HG03521 (cell line): ENCODE results near the gene PKD1.
A peak's percentile ranks its signal among the peaks of the same experiment; 100 is the strongest.

Experiments
- ATAC-seq: cut with Tn5 transposase; IDR thresholded peaks from one replicate; pipeline ENCODE4 v1.9.1; 2021; ENCODE audit warnings: mild to moderate bottlenecking, moderate library complexity; ENCODE audit not compliant: unreplicated experiment

PKD1 gene

DNA sequence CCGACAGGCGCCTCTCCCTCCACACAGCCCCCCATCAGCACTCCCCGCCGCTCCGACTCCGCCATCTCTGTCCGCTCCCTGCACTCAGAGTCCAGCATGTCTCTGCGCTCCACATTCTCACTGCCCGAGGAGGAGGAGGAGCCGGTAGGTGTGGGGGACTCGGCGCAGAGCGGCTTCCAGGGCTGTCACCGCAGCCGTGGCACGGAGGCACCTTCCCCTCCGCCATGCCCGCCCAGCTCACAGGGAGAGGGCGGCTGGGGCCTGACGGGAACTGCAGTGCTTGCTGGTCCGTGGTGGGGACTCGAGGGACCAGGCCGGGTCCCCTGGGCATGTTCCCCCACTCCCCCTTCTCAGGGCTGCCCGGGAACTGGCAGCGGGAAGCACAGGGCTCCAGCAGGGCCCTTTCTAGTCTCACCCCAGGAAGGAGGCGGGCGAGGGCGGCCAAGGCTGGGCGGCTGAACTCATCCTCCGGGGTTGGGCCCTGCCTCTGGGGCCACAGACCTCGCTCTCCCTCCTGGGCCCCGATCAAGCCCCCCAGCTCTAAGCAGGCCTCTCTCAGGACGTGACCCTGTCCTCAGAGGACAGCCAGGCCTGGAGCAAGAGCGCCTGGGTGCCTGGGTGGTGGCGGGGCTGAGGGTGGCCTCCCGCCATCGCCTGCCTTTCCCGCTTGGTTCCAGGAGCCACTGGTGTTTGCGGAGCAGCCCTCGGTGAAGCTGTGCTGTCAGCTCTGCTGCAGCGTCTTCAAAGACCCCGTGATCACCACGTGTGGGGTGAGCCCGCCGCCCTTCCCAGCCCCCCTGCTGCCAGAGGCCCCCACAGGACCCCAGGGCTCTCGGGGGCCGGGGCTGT, 35.1 kb upstream of the PKD1 start:
- no peak for ATAC-seq

DNA sequence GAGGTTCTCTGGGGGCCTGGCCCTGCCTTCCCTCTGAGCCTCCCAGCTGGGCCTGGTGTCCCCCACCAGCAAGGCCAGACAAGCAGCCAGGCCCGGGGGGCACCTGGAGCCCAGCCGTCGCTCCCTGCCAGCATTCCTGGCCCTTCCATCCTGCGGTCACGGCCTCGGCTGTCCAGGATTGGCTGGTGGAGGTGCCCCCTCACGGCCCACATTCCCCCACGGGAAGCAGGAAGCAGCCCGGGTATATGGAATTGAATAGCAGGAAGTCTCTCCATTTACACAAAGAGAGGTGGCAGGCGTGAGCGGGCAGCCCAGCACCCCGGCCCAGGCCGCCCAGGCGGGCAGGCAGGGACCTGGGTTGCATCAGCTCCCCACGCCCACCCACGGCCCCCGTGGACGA, 34.4 kb upstream of the PKD1 start:
- ATAC-seq: no peak

DNA sequence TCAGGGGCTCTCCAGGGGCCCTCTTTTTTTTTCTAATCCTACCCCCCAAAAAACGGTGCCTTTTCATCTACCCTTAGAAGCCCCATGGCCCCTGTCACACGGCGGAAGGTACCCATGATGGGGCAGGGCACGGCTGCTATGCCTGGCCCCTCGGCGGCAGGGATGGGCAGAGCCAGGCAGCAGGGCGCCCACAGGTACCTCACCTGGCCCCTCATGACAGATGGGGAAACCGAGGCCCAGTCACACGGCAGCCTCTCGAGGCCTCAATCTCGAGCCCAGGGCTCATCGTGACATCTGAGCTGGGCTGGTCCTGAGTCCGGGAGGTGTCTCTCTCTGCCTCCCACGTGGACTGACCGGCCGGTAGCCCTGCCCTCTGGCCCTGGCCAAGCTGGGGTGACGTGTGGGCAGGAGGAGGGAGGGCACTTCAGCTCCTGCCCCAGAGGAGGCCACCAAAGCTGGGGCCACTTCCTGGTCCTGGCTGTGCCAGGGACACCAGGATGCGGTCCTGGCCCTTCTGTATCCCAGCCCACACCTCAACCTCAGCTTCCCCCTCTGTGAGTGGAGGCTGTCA, 31.5 kb upstream of the PKD1 start:
- ATAC-seq: no peak

DNA sequence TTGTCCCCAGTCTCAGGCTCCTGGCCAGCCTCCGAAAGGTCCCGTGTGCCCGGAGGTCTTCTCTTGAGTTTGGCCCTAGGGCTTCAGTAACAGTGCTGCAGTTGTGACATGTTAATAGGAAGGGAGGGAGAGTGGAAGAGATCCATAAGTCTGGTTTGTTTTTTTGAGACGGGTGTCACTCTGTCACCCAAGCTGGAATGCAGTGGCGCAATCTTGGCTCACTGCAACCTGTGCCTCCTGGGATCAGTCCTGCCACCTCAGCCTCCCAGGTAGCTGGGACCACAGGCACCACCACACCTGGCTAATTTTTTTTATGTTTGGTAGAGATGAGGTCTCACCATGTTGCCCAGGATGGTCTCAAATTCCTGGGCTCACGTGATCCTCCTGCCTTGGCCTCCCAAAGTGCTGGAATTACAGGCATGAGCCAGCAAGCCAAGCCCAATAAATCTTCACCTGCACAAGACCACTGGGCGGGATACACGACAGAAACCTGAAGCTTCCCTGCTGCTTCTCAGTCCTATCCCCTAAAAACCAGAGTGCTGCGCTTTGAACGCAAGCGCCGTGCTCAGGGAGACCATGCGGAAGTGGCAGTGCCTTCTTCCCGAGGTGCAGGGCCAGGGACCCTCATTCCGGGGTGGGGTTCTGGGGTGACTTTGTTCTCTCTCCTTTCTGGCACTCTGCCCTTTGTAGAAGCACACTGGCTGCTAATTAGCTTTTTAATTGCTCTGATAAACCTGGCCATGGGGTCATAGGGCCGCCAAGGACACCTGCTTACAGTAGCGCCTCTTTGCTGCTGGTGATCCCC, 30.8 kb upstream of the PKD1 start:
- ATAC-seq: no peak

DNA sequence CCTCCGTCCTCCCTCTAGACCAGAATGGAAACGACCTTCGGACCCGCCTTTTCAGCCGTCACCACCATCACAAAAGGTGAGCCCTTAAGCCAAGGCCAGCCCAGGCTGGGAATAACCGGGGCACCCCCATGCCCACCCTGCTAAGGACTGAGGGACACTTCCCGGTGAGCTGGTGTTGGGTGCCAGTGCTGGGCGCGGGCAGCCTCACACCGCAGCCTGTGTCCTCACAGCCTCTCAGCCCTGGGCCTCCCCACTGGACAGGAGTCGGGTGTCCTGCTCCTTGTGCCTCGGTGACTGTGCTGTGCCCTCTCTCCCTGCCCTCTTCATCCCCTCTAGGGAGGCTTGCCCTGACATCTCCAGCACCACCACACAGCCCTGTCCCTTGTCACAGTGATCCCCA, 30.2 kb upstream of the PKD1 start:
- no peak for ATAC-seq

DNA sequence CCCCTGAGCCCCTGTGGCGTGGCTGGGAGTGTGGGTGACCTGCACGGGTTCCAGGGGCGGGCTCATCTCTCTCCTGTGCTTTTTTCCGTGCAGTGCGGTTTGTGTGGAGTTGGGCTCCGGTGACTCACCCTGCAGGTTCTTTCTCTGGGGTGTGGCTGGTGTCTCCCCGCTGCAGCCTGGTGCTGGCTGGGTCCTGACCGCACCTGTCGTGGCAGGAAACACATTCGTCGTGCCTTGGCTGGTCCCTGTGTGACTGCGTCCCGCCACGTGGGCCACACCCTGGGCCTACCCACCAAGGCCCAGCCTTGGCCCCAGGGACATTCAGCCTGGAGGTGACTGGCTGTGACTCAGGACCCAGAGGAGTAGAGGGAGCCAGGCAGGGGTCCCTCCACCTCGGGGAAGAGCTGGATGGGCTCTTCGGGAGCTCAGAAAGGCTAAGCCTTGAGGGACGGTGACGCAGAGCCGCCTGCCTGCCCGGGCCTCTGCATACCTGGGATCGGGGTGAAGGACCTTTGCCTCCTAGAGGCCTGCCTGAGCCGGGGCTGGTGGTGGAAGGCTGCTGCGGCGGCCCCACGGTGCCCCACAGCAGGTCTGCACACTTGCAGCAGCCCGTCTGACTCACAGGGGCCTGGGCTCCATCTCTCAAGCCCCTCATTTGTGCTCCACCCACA, 27.6 kb upstream of the PKD1 start:
- no peak for ATAC-seq

DNA sequence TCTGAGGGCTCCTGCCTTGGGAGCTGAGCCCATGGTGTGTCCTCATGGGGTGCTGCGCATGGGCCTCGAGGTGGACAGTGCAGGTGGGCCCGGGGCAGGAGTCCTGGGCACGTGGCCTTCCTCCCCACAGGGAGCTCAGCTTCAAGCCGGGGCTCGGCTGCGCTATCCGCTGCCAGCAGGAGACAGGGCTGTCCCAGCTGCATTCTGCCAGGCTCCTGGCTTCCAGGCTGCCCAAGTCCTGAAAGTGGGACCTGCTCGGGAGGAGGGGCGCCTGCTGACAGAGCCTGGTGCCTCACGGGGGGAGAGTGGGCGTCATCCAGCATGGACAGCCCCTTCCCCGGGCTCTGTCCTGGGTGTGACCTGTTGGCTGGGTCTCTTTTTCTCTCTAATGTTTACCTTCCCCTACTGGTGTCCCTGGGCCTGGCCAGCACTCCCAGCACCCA, 27.0 kb upstream of the PKD1 start:
- ATAC-seq: no peak

DNA sequence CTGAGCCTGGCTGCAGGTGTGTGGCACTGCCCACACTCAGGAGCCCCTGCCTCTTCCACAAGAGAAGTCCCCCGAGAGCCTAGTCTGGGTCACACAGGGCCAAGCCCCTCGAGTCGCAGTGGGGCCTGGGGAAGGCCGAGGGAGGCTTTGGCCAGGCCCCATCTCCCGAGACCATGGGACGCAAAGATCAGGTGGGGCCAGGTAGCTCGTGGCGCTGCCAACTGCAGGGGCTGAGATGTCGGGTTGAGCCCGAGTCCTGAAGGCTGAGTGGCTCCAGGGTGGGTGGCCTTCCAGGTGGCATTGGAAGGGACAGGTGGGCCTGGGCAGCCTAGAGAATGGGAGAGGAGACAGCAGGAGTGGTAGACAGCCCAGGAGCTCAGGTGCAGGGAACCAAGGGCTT, 26.2 kb upstream of the PKD1 start:
- no peak for ATAC-seq

DNA sequence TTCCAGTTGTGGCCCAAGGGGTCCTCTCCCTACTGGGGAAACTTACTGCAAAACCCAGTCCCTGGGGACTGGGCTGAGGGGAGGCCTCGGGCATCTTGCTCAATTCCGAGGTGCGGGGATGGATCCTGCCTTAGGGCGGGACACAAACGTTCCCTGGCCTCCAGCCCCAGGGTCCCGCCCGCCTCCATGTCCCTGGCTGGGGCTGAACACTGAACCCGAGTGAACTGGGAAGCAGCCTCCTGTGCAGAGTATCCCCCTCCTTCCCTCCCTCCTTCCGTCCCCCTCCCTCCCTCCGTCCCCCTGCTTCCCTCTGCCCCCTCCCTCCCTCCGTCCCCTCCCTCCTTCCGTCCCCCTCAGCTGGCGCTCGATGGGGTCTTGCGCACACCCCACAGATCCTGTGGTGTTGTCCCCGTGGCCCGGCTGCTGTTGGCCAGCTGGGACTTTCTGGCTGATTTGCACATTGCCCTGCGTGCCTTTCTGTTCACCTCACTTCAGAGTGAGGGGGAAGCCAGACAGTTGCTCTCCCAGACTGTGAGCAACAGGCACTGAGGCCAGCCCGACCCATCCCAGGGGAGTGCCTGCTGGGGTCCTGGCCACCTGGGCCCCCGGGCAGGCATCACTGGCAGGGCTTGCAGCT, 25.3 kb upstream of the PKD1 start:
- no peak for ATAC-seq

DNA sequence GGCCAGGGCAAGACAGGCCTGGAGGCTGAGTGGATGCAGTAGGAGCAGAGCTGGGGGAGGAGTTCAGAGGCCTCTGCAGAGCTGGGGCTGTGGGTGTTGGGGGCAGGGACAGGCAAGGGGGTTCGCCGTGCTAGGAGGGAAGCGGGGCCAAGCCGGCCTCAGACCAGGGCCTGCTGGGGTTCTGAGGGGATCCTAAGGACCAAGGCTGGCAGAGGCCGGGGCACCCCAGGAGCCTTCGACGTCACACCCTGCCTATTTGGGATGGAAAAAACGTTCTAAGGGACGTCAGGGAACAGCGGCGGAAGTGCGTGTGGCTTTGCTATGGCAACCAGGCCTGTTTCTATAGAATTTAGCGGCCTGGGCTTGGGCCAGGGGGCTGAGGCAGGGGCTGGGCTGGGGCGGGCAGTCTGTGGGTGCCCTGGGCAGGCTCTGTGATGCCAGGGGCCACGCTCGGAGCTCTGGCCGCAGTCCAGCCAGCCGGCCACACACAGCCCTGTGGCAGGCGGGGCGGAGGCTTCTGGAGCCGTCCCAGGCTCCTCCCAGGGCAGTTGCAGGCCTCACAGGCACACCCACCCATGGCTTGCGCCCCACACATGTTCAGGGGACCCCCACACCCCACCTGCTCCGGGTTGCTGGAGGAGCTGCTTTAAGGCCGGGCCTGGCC, 23.6 kb upstream of the PKD1 start:
- no peak for ATAC-seq

DNA sequence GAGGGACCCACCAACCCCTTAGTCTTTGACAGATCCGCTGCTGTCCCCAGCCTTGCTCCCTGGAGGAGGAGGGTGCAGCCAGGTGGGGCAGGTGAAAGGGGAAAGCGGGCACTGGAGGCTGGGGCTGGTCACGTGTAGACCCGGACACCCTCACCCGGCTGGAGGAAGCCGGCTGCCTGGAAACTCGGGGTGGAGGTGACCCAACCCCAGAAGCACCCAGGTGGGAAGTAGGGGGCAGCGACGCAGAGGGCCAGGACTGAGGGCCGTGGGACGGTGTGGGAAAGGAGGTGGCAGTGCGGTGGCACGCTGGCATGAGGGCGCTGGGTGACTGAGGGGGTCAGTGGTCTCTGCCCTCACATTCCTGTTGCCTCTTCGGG, 22.6 kb upstream of the PKD1 start:
- no peak for ATAC-seq

DNA sequence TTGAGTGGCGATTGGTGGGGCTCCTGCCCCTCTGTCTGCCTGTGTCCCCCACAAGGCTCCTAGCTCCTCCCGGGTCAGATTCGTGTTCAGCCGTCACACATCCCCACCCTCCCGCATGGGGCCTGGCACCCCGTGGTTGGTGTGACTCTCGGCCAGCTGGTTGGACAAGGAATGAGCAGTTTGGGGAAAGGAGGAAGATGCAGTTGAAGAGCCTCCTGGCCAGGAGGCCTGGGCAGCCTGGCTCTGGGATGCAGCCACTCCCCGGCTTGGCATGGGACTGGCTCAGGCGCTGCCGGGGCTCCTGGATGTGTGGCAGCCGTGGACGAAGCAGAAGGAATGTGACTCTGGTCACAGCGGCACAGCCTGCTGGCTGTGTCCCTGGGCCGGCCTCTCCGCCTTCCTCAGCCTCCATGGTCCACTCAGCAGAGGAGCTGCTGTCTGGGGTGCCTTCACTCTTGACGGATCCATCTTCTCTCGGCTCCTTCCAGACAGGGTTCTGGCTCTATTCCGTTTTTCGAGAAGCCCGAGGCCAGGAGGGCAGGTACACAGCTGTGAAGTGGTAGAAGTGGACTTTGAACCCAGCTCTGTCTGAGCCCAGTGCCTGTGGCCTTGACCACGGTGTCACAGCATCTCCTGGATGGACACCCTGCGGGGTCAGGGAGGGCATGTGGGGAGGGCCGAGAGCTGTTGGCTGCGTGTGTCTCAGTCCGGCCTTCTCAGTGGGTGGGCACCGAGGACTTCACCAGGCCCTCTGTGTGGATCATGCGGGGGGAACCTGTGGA, 22.0 kb upstream of the PKD1 start:
- no peak for ATAC-seq

DNA sequence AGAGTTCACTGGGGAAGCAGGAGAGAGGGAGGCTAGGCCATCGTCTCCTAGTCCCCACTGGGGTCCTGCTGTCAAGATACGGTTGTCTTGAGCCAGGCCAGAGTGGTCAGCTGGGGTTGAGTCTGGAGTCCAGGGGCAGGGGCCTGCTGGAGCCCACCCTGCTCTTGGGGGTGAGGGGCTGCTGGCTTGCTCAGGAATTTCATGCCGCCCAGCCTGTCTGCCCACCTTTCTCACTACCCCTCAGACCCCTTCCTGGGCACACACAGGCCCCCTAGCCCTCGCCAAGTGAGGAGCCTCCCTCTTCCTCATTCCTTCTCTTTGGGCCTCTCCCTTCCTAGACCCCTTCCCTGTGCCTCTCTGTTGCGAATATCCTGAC, 21.1 kb upstream of the PKD1 start:
- ATAC-seq: no peak

DNA sequence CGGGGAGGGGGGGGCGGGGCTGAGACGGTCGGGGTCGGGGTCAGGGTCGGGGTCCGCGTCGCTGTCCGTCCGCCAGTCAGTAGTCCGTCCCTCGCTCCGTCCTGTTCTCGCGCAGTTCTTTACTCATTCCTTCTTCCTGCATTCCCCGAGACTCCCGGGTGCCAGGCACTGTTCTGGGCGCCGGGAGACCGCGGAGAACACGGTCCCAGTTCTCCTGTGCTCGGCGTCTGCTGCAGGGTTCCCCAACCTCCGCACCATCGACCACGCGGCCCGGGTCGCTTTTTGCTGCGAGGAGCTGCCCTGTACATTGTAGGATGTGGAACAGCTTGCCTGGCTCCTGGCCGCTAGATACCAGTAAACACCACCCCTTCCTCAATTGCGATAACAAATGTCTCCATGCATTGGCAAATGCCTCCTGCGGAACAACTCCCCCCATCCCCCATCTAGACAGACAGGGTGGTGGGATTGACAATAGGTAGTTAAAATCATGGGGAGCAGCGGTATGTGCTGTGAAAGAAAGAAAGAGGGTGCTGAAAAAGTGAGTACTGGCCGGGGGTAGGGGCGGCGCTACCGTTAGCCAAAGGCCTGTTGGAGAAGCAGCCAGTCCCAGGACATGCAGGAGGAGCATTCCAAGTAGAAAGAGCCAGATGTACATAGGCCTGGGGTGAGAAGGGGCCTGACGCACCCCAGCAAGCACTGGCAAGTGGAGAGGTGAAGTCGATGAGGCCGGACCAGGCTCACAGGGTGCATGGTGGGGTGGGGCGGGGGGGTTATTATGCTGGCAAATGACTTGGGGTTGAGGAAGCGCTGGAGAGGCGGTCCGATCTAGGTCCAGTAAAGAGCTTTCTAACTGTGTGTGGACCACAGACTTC, 20.5 kb upstream of the PKD1 start:
- ATAC-seq: no peak

DNA sequence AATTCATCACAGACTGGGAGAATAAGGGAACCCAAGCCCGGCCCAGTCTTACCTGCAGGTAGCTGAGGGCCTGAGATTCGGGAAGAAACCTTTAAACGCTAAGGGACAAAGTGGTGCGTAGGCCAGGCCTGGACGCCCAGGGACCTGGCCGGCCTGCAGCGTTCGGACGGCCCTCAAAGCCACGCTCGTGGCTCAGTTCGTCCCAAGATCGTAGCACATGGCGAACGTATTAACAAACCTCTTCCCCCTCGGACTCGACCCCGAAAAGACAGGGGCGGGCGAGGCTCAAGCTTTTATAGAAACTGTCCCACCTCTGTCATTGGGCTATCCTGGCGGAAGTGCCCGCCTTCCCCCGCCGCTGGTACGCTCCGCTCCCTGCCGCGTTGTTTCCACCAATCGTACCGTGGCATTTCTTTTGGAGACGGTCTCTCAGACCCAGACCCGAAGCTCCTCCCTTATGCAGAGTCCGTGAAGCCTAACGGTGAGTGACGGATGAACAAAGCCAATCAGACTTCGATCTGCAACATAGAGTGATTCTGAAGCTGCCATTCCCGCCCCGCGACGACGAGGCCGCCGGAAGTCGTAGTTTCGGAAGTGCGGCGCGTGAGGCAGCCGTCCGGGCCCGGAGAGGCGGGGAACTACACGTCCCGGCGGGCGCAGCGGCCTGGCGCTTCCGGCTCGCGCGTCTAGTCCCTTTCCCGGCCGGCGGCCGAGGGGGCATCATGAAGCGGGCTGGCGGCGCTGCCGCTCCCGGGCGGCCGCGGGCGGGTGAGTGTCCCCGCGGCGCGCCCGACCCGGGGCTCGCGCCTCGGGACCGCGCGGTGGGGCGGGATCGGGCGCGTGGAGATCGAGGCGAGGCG, 19.6 kb upstream of the PKD1 start, which contains the start of gene TRAF7:
TRAF7 (plus strand) TSS at position 692 of the 860 bp plus-strand sequence. CDS start 8,139 bp downstream, outside the sequence.
- peak; percentile 87 for ATAC-seq

DNA sequence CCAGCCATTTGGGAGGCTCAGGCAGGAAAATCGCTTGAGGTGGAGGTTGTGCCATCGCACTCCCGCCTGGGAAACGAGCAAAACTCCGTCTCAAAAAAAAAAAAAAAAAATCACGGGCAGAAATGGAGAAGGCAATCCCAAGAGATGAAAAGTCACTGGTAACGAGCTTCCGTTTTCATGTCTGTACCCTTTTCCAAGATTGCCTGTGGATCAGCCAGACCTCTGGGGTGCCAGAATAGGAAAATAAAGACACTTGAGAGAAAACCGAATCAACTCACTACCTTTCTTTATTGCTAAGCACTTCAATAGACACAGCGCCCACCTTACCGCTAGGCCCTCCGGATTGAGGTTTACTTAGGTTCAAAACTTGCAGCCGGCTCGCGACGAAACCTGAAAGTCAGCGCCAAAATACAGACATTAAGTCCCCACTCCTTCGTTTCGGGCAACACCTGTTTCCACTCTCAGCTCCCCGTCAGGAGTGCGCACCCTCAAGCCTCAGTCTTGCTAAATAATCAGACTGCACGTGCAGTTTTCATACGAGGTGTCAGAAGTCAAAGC, 18.9 kb upstream of the PKD1 start:
- ATAC-seq: no peak
